ENCODE measurements around the gene MX2.

DNA sequence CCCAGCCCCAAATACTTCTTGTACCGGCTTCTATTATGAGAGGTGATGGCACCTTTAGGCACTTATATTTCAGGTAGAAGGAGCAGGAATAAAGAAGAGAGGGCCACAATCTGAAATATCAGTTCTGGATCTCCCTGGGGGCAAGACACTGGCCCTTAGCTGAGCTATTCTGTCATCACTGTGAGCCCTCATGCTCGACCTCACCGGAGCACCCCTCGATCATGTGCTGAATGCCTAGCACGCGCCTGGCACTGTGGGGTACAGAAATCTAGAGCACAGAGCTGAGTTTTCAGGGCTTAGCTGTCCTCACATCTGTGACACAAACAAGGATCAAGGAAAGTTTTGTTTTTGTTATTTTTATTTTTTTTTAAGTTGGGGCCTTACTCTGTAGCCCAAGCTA, 56.6 kb downstream of the MX2 start:
- no peak for TF ChIP-seq POLR2AphosphoS5 (IDR thresholded peaks at IDR 0.05)
- TF ChIP-seq, protein P1, sequence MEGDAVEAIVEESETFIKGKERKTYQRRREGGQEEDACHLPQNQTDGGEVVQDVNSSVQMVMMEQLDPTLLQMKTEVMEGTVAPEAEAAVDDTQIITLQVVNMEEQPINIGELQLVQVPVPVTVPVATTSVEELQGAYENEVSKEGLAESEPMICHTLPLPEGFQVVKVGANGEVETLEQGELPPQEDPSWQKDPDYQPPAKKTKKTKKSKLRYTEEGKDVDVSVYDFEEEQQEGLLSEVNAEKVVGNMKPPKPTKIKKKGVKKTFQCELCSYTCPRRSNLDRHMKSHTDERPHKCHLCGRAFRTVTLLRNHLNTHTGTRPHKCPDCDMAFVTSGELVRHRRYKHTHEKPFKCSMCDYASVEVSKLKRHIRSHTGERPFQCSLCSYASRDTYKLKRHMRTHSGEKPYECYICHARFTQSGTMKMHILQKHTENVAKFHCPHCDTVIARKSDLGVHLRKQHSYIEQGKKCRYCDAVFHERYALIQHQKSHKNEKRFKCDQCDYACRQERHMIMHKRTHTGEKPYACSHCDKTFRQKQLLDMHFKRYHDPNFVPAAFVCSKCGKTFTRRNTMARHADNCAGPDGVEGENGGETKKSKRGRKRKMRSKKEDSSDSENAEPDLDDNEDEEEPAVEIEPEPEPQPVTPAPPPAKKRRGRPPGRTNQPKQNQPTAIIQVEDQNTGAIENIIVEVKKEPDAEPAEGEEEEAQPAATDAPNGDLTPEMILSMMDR (IDR thresholded peaks at IDR 0.05): no peak
- TF ChIP-seq EP300 (IDR thresholded peaks at IDR 0.05): no peak
- TF ChIP-seq POLR2A (IDR thresholded peaks at IDR 0.05): no peak
